ENCODE measurements around the gene DLGAP1. TPM values are rescaled to one million over a fixed set of nuclear protein-coding genes. Genes with fewer than 3 reads are reported as not detected.

The DLGAP1 gene
- total RNA-seq, 1 donor from 2014 or later, result 5.3 TPM

DNA sequence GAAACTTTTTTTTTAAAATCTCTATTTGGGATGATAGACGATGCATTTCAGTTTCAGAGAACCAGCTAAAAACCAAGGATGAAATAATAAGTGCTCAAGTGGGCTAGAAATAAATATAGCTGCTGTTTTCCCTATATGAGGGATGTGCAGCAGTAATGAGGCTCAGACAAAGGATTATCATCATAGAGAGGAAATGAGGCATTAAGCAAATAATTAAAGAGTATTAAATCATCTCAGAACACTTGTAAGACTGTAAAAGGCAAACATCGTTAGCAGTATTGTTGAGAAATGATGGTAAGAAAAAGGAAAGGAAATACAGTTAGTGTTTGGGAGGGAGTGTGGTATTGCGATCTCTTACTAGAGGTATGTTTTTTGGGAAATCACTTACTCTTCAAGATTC is 771.6 kb downstream of the DLGAP1 start:
- DNase-seq, result no peak

GRCh38 chr18:3682061-3682460 is 773.0 kb downstream of the DLGAP1 start:
- DNase-seq, result no peak

DNA sequence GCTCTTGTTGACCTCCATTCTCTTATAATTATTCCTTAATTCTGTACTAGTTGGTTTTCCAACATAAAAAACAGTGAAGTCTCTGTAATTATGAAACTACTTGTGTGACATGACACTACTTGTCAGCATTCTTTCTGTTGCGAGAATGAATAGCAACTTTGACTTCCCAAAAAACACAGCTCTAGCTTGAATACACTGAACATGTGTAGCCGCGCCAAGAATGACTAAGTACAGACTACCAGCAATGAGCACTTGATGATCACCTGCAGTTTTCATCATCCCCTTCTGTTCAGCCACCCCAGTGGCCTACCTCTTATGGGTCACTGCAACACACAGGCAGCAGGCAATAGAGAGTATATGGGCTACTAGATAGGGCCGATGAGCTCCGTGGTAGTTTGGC is 775.9 kb downstream of the DLGAP1 start:
- DNase-seq, result no peak

- no peak for DNase-seq
Measured at GRCh38 chr18:3675994-3676393, 779.1 kb downstream of the DLGAP1 start.

DNA sequence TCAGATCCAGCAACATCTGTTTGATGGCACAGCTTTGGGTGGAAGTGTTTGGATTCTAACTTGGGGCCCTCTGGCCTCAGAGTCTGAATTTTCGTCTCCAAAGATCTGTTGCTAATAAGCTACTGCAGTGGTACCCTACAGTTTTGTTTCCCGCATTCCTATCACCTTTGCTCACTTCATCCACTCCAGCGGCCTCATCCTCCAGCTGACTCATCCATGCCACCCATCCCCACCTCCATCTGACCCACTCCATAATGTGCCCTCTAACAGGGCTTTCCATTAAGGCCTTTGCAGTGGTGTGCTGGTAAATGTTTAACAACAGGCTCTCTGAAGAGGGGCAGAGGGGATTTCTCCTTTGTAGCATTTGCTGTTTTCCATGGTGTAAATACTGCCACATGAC is 779.7 kb downstream of the DLGAP1 start:
- no peak for DNase-seq

DNA sequence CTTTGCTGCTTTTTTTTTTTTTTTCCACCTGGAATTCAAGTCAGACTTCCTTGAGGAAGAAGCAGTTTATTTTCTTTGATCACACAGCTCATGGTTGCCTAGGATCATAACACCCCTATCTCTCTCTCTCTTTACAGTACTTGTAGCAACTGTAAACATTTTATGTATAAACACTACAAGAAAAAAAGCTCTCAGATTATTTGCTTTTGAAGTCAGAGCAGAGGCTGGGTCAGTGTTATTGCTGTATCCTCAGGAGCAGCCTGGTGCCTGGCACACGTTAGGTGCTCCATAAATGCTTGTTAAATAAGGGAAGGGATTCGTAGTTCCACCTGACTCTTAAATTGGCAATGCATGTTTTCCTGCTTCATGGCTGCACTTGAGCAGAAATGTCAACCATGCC is 783.9 kb downstream of the DLGAP1 start:
- no peak for DNase-seq

GRCh38 chr18:3669376-3669775 is 785.7 kb downstream of the DLGAP1 start:
- no peak for DNase-seq

DNA sequence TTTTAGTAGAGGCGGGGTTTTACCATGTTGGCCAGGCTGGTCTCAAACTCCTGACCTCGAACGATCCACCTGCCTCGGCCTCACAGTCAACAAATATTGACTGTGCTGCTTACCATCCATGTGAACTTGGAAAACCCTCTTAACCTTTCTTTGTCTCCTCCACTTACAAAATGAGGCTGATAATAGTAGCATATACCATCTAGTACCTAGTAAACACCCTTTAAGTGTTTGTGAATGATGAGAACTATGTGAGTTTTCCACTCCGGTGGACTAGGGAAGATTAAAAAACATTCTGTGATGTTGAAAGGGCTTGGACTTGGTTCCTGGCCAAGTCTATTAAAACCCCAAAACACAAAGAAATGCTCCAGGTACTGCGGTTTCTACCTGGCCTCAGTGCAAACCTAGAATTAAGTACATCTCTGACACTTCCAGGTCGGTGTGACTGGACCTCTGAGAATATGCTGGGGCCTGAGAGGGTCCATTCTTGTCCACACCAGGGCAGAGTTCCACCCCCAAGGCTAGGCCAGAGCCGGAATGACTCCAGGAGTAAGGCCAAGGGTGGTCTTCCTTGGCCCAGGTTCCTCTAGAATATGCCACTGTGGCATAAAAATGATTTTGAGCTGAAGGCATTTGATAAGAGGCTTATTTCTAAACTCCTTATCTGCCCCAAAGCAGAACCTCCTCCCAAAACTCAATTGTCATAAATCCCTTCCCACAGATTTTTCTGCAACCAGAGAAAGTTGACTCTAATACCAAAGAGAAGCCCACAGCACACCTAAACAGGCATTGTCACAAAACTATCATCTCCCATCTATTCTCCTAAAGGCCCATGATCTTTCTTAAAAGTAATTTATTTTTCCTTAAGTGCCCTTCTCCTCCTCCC is 787.6 kb downstream of the DLGAP1 start:
- no peak for DNase-seq

GRCh38 chr18:3666526-3667254 is 788.4 kb downstream of the DLGAP1 start:
- DNase-seq, result no peak

DNA sequence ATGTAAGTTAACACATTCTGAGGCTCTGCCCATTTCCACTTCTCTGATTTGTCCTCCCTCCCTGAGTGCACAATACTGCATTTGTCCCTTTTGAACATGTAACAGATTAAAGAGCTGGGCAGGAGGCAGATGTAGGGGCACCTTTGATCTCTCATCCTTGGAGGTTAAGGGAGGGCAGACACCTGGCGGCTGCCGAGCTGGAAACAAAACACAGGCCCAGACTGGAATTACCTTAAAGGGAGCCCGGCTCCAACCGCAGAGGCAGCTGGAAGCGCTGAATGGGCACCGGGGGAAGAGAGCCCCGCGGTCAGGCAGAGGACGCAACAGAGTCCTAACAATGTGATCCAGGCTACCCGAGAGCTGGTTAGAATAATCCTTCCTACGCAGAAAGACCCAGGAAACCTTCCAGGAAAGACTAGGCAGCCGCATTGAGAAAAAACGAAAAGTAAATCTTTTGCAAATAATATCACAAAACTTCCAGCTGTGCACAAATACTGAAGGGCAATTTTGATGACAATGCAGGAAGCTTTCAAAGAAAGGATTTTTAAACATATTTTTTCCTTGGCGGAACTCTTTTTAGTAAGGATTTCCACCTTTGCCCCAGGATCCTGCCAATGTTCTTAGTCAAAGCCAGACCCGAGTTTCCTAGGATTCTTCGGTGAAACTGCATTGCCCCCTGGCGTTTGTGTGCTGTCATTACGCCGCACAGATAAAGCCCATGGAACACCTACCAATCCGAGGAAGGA is 789.2 kb downstream of the DLGAP1 start:
- DNase-seq, result peak; percentile 88

DNA sequence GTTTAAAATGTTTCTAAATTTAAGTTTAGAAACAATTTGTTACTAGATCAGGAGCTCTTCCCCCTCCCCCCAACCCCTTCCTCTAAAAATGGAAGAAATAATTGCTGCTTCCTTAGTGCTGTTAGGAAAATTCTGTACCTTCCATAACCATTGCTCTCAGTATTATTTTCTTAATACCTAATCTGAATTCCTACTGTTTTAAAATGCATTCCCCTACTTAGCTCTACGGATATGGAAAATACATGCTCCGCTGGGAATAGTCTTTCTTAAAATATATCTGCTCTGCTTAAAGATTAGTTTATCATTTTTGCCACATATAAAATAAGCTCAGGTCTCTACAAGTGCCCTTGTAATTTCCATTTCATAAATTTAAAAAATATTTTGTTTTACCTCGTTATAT is 789.9 kb downstream of the DLGAP1 start:
- no peak for DNase-seq

DNA sequence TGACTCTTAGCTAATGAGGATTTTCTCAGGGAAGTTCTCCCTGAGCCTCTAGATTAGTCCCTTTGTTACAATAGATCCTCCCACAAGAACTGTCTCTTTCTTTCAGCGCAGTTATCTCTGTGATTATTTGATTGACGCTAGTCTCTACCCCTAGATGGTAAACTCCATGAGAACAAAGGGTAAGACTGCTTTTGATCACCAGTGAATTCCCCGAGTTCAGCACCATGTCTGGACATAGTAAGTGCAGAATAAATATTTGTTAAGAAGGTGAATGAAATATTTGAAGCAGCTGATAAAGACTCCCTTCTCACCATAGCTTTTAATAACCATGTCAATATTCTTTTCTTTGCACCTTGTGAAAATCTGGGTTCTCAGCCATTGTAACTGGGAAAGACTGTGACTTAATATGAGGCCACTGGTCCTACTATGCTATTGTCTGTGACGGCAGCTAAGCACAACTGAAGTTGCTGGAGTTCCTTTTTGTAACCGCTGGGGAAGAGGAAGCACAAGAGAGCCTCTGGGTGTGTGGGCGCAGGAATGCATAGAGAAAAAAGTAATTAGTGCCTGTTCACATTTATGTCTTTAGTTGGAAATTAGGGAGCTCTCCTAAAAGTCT is 790.4 kb downstream of the DLGAP1 start:
- peak; percentile 19 for DNase-seq

DNA sequence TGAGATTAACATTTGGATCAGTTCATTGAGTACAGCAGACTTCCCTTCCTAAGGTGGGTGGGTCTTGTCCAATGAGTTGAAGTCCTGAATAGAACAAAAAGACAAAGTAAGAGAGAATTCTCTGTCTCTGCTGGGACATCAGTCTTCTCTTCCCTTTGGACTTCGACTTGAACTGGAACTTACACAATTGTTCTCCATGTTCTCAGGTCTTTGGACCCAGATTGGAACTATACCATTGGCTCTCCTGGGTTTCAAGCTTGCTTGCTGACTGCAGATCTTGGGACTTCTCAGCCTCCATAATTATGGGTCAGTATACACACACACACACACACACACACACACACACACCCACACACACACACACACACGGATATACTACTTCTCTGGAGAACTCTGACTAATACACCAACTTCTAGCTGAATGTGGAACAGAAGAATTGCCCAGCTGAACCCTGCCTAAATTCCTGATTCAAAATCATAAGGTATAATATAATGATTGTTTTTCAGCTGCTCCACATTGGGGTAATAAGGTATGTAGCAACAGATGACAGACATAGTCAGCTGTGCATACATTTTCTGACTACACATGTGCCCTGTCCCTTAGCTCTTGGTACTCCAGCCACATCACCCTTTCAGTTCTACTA is 791.1 kb downstream of the DLGAP1 start:
- no peak for DNase-seq

GRCh38 chr18:3661989-3662388 is 793.1 kb downstream of the DLGAP1 start:
- no peak for DNase-seq

DNA sequence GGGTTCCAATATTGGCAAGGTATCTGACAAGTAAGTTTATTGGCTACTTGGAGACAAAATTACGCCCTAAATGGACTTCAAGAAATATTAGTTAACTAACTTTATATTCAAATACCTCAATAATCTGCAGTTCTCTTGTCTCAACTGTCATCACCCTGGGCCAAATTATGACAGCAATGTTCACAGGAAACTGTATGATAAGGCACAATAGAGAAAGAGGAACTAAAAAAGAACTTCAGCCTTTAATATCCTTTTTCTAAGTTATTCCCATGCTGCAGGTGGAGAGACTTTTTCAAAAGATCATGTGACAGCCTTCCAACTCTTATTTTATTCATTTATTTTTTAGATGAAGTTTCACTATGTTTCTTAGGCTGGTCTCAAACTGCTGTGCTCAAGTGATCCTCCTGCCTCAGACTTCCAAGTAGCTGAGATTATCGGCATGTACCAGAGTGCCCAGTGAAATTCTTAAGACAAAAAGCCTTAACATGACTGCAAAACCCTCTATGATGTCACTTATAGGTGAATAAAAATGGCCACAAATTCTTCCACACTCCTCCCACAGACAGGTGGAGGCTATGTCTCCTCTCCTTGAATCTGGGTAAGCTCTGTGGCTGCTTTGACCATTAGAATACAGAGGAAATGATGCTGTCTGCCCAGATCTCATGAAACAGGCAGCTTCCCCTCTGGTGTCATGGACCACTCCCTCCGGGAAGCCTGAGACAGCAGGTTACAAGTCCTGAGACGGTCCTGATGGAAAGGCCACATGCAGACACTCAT is 794.2 kb downstream of the DLGAP1 start:
- no peak for DNase-seq

GRCh38 chr18:3658529-3658928 is 796.6 kb downstream of the DLGAP1 start:
- DNase-seq, result no peak

DNA sequence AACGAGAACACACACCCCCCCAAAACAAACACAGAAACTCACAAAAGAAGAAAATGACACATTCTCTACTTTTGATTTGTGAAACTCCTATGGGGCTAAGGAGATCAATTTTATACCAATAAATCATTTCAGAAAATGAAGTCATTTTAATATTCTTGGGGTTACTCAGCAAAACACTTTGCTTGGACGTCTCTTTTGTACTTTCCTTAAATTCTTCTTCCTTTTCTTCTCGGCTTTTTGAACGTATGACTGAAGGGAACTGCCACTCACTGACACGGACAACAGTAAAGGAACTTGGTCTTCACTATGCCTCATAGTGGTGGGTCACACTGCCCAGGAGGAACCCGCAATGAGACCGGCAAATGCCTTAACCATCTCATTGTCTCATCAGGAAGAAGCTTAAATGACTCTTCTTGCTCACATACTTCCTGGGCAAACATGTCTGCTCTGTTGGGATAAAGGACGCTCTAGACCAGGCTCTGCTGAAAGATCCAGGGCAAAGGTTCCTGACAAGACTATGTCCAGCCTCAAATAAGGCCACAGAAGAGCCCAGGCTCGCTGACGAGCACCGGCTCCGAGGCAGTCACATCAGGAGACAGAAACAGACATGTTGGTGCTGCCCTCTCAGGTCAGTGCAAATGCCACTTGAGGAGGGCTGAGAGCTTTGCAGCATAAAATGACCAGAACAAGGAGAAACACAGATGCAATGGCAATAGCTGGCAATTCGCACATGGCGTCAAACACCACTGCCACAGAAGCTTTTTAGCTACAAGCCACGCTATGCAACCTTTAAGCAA is 799.7 kb downstream of the DLGAP1 start:
- no peak for DNase-seq

- DNase-seq, result no peak
Measured at GRCh38 chr18:3654442-3655253, 800.5 kb downstream of the DLGAP1 start.

GRCh38 chr18:3653851-3654441 is 801.2 kb downstream of the DLGAP1 start:
- DNase-seq, result no peak

Data from skin of body (tissue), 2 donors.